T-helper 1 cell treated with Interleukin-12 subunit alpha and Interleukin-12 subunit beta and Interleukin-4 antibody, amounts not matched to agents 30 ng/mL and 1 ng/mL, for 36 hours (primary cell): ENCODE data around the gene TBC1D32. TPM values are rescaled to one million over a fixed set of nuclear protein-coding genes. Genes with fewer than 3 reads are reported as not detected.
"Not testable (repeated sequence)": the region's sequence is repeated elsewhere in the genome, so short reads cannot be mapped to it uniquely, and the experiment has no call there.

ENCODE experiments used
- intact Hi-C: fragments of 100-400 bp; cut with micrococcal nuclease; formaldehyde crosslinking; loops from one replicate; pipeline ENCODE4 v1.15.1; 2024
- total RNA-seq: library from RNA; stranded (reverse); gene quantifications from 2 replicates; pipeline ENCODE4 v1.2.3, GENCODE V29; 2022

The TBC1D32 gene
- total RNA-seq, 1 donor from 2014 or later = 10.3 TPM

DNA sequence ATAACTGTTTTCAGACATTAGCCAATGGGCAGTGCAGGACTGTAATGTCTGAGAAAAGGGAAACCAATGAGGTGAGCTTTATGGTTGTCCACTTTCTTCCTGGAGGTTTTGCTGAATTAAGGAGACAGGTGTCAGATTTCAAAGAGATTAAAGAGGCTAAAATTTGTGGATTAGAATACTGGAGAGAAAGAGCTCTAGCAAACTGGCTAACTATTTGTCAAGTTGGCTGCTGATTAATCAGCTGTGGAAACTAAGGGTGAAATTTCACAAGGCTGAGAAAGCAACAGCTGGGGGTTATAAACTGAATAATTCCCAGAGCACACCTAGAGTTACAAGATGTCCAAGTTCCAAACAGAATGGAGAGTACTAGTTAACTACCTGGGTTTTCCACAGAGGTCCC, 198.9 kb downstream of the TBC1D32 start:
- intact Hi-C loops = no loop called here

DNA sequence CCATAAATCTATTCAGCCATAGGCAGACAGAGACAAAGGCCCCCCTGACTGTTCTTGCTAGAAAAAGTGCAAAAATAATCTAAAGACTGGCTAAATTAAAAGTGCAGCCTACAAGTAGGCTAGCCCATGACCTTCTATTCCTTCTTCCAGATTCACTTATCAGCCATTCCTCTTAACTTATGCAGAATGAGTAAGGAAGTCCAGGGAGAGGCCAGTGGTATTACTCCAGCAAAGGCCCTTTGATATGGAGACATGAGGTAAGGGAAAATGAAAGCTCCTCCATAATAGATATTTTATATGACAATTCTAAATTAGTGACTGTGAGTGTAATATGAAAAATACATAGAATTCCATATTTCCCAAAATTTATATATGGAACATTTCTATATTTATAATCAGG, 199.4 kb downstream of the TBC1D32 start:
- intact Hi-C loops = no loop called here

DNA sequence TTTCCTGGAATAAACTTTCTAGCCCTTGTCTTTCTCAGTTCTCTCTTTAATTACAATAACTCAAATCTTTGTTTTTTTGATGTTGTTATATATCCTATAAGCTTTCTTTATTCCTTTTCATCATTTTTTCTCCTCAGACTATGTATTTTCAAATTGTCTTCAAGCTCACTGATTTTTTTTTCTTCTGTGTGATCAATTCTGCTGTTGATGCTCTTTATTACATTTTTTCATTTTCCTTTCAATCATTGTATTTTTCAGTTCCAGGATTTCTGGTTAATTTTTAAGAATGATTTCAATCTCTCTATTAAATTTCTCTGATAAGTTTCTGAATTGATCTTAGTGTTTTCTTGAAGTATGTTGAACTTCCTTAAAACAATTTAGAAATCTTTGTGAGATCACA, 209.7 kb downstream of the TBC1D32 start:
- intact Hi-C loops = no loop called here

DNA sequence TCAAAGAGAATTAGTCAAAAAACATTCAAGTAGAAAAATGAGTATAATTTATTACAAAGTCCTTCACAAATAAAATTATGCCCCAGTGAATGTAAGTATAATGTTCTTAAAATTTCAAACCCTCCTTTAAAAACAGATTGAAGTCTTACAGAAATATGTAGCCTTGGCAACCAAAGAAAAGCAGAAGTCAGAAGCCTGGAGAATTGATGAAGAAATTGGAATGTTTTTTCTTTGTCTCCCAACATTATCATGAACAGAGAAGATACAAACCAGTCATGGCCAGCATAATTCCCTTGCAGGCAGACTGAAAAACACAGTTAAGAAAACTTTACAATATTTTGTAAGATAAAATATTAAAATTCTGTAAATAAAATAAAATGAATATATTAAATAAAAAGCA, 221.9 kb downstream of the TBC1D32 start:
- intact Hi-C loops = no loop called here

DNA sequence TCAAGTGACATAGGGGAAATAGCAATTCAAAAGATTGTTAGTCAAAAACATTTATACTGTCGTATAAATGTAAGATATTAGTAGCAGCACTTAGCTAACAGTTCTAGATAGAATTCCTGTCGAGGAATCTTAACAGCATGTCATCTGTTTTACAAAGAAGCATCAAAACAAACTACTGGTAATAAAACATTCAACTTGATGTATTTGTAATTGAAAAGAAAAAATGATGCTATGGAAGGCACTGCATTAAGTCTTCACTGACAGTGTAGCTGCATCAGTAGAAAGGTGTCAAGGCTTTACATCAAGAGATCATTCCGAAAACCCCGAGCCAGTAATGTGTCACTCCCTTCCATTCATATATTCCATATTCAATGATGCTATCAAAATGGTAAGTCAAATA, 223.5 kb downstream of the TBC1D32 start:
- intact Hi-C loops = no loop called here

DNA sequence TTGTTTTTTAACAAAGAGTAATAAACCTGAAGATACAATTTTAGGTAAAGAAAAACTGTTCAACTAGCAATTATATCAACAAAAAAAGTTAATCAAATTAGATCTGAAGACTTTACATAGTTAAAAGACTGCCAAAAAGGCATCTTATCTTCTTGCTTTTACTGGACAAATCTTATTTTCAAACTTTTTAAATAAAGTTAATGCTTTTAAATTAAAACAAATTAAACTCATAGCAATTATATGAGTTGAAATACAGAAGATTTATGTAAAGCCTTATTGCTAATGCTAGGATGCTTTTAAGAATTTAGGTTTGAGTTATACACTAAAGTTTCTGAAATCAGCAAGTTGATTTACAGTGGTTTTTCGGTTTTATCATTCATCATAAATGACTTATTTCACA, 227.3 kb downstream of the TBC1D32 start:
- intact Hi-C loops = no loop called here

DNA sequence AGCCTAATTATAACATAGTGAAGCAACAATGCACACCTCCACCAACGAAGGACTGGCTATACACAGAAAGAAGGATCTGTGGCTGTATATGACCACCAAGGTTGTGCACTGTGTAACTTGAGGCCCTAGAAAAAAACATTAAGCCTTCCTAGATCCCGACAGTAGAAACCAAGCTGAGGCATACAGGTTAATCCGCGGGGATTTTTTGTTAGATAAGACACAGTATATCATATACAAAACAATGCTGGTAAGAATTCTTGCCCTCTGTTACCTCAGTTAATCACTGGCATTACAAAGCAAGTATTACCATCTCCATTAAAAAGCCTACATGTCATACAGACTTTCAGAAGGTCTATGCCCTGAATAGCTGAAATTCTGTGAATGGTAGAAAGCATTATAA, 228.8 kb downstream of the TBC1D32 start:
- intact Hi-C loops = no loop called here

DNA sequence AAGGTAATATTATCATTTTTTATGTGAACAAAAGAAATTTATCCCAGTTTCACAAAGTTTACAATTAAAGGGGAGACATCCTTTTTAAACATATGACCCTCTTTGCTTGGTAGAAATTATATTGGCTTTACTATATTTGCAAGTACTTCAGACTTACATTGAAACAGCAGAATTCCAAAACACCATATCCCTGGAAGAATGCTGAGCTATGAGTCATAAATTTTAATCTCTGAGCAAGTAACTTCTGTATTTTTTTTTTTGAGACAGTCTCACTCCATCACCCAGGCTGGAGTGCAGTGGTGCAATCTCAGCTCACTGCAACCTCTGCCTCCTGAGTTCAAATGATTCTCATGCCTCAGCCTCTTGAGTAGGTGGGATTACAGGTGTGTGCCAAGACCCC, 240.4 kb downstream of the TBC1D32 start:
- intact Hi-C loops = no loop called here

DNA sequence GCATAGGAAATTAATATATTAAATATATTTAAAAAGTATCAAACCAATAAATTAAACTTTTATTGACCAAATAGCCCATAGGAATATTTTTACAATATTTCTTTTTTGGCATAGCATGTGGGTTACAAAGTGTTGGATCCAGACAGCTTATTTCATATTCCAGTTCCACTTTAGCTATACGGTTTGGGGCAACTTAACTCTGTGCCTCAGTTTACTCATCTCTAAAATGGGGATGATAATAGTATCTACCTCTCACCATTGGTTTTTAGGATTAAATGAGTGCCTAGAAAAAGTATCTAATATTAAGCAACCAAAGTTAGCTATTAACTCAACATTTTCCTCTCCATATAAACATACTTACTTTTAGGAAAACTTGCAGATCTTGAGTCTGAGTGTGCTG, 243.8 kb downstream of the TBC1D32 start:
- intact Hi-C loops = no loop called here

DNA sequence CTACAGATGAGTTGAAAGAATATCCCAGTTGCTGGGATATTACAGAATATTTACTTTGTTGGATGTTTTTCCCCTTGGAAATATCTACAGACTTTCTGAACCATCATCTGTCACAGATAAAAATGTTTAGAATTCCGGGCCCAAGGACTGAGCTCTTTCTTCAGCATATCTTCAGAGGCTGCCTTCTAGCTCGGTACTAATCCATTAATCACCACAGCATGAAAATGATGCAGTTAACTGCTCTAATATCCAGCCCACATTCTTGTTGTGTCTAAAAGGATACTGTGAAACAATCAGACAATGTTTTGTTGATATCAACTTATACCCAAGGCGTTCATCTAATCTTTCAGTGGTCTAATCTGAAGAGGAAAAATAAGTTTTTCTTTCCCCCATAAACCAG, 247.4 kb downstream of the TBC1D32 start:
- intact Hi-C loops = no loop called here

DNA sequence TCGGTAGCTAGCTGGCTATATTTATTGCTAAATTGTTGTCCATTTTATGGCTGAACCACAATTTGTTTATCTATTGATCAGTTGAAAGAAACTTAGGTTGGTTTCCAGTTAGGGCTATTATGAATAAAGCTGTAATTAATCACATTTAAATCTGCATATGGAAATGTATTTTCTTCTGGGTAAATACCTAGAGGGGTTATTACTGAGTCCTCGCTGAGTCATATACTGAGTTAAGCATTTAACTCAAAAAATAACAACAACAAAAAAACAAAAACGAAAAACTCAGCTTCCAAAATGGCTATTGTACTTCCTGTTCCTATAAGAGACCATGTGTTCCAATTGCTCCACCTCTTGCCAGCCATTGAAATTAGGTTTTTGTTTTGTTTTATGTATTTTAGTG, 258.2 kb downstream of the TBC1D32 start:
- intact Hi-C loops = no loop called here

DNA sequence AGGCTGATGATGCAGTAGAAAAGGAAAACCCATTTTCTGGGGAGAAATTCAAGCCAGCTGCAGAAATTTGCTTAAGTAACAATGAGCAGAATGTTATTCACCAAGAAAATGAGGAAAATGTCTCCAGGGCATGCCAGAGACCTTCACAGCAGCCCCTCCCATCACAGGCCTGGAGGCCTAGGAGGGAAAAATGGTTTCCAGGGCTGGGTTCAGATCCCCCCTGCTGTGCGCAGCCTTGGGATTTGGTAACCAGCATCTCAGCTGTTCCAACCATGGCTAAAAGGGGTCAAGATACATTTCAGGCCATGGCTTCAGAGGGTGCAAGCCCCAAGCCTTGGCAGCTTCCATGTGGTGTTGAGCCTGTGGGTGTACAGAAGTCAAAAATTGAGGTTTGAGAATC, 265.5 kb downstream of the TBC1D32 start:
- intact Hi-C loops = not testable (repeated sequence)

DNA sequence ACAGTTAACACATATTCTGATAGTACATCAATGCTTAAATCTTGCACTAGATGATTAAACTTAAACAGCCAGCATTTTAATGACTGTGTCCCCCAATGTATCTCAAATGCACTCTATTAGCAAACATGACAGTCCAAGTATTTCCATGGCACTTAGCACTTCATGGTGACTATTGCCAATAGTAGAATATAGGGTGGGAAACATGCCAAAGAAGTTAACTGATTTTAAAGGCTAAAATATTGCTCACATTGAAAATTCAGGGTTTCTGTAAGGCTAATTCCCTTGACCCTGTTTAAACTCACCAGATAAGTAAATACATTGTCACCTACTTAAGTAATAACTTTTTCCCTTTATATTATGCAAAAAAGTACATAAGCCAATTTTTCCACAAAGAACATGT, 266.9 kb downstream of the TBC1D32 start:
- intact Hi-C loops = no loop called here

DNA sequence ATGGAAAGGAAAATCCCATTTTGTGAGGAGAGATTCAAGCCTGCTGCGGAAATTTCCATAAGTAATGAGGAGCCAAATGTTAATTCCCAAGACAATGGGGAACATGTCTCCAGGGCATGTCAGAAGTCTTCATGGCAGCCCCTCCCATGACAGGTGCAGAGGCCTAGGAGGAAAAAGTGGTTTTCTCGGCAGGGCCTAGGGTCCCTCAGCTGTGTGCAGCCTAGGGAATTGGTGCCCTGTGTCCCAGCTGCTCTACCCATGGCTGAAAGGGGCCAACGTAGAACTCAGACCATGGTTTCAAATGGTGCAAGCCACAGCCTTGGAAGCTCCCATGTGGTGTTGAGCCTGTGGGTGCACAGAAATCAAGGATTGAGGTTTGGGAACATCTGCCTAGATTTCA, 269.9 kb downstream of the TBC1D32 start:
- intact Hi-C loops = no loop called here

DNA sequence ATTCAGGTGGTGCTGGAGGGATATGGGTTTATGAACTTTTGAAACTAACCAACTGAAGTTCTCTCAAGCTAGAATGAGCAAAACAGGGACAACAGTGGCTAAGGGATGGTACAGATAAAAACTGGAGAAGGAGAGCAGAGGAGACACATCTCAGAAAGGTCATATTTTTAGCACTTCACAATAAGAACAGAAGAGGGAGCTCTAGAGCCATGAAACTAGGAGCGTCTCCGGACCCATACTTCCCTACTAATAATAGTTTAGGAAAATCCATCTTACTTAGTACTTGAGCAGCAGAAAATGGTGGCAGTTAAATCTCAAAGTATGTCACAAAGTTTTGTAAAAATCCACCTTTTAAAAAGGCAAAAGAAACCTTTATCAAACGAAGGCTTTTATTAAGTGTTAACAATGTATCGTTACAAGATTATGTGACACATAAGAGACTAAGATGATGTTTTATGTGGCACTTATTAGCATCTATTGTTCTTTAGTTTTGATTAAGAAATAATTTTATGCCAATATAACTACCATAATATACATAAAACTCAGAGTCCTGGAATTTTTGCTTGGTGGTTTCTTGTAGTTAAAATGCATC, 278.6 kb downstream of the TBC1D32 start:
- intact Hi-C loops = loop anchor here (1.0 to 10.0 kb wide), 6 partner anchors 182 to 1129 kb away; no protein-coding TSS in a partner anchor

DNA sequence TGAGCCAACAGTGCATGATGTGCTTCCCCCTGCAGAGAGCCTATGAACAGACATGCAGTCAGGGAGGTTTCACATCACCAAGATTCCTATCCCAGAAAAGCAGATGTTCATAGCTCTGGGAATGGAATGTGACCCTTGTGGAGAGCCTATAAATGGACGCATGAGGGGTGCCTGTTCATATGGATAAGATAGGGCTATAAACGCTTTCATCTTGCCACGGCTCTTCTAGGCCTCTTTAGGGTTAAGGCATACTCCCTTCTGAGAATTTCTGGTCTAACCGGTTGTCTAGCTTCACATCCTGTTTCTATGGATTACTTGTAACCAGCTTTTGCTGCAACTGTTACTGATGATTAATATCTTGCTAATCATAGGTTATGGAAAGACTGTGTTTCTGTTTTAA, 285.7 kb downstream of the TBC1D32 start:
- intact Hi-C loops = not testable (repeated sequence)

DNA sequence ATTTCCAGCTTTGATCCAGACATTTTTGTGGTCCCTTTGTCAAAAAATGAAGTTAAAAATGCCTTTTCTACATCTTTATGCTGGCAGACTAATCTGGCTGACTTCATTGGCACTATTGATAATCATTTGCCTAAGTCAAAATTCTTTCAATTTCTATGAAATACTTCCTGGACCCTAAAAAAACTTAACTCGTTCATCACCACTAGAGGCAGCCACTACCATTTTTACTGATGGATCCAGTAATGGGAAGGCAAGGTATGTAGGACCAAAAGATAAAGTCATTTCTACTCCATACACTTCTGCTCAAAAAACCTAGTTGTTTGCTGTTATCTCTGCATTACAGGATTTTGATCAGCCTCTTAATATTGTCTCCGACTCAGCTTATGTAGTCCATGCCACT, 289.4 kb downstream of the TBC1D32 start:
- intact Hi-C loops = not testable (repeated sequence)

DNA sequence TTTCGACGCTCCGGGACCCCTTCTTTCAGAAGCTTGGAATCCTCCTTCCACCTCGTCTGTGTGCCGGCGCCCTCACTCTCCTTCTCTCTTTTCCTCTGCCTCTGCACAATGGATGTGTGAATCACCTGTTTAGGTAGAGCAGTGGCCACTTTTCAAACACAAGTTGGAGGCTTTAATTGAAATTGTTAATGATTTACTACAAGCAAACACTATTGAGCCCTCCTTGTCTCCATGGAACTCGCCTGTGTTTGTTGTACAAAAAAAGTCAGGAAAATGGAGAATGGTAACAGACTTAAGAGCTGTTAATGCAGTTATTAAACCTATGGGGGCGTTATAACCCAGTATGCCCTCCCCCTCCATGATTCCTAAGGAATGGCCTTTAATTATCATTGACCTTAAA, 290.6 kb downstream of the TBC1D32 start:
- intact Hi-C loops = not testable (repeated sequence)

DNA sequence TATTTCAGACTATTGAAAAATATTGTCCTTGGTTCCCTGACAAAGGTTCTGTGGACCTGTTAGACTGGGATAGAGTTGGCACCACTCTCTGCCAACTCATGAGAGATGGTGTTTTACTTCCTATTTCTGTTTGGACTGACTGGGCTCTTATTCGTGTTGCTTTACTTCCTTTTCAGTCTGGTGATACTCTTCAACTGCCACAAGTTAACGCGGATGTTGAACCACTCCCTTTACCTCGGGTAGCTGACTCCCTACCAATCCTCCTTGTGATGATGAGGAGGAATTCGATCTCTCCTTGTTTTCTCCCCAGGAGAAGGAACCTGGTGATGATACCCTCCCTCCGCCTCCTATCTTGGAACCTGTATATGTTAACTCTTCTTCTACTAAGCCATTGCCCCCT, 291.1 kb downstream of the TBC1D32 start:
- intact Hi-C loops = not testable (repeated sequence)

DNA sequence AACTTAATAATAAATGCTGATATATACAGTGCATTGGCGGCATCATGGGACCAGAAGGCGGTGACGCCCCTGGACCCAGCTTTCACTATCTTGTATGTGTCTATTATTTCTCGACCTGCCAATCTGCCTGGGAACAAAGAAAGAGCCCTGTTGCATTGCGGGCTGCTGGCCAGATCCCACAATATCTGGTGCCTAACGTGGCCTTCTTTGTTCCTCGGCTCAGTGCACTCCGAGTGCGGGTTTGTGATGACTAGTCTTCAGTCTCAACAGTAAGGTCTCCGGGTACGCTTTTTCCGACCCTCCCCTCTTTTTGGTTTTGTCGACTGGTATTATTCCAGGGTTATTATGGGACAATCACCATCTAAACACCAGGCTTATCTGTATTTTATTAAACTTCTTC, 291.5 kb downstream of the TBC1D32 start:
- intact Hi-C loops = no loop called here

DNA sequence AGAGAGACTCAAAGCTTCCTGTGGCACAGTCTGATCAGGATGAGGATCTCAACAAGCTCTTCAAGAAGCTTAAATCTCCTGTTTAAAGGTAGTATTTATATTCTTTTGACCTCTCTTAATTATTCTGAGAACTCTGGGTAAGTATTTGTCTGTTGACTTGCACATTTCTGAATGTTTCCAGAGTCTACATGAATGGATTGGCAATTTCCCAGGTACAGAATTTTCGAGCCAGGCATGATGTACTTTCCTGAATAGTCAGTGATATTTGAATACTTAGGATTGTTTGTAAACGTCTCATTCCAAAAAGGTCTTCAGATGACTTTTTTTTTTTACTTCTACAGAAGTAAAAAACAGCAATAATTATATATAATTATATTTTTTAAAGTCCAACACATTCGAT, 293.4 kb downstream of the TBC1D32 start:
- intact Hi-C loops = no loop called here

DNA sequence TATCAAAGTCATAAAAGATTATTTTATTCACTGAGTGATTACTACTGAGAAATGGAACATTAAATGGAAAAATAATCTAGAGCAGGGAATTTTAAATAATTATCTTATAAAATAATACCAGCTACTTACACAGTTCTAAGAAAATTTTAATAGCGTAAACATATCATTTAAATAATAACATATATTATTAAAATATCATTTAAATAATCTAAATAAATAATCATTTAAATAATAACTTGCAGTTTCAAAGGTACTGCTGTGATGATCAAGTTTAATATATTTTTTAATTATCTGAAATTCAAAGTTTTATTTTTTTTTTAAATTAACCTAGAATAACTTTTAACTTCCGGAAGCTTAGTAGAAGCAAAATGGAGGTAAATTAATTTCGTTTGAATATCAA, 301.2 kb downstream of the TBC1D32 start:
- intact Hi-C loops = no loop called here

DNA sequence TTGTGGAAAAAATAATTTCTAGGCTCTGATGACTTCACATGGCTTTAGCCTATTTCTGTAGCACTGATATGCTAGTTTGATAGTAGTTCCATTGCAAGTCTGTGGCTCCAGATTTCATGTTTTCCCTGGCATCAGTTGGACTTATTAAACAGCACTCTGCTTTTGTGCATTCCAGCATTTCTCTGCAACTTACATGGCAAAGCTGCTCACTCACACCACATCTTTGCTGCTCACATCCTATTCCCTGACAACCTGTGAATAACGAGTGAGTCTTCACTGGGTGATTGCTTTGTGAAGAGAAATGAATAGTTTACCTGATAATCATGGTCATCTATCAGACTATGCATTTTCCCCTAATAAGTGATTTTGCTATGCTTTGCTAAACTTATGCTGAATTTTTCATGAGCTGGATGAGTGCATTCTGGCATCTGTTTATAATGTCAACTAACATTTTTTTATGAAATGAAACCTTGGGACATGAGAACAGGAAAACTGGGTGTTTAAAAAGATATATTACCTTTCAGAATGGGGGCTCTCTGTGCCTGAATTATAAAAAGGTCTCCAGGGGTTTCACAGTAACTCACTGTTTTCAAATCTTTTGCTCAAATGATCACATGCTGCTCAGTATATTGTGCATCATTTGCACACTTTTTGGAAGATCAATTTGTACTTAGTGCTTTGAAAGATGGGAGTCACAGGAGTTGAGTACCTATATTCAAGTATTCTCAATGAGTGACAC, 301.8 kb downstream of the TBC1D32 start:
- intact Hi-C loops = no loop called here
